Stimulated activated CD4-positive, alpha-beta T cell treated with anti-CD3 and anti-CD28 coated beads, Interleukin-2, amount 100 ng/mL, for 48 hours (primary cell): ENCODE data around the gene HPS5.
"Not testable (repeated sequence)": the region's sequence is repeated elsewhere in the genome, so short reads cannot be mapped to it uniquely, and the experiment has no call there.

Experiments
- DNase-seq, 2 donors: peaks; one replicate each; pipeline ENCODE4 v3.0.0-alpha.2; 2020

The HPS5 gene

GRCh38 chr11:18269252-18269651, 52.7 kb downstream of the HPS5 start:
- not testable (repeated sequence) for DNase-seq

GRCh38 chr11:18267335-18268133, 54.4 kb downstream of the HPS5 start:
- DNase-seq, result not testable (repeated sequence)

- no peak for DNase-seq
These were observed 56.0 kb downstream of the HPS5 start, which contains the start of gene SAA1 for GRCh38 chr11:18265949-18266348. TSS of gene SAA1 (plus strand) at chr11:18266264. CDS start at chr11:18266888, 624 bp downstream.

- no peak for DNase-seq
These were observed 57.0 kb downstream of the HPS5 start for GRCh38 chr11:18264677-18265555.

GRCh38 chr11:18264035-18264434, 57.9 kb downstream of the HPS5 start:
- DNase-seq, result no peak

- not testable (repeated sequence) for DNase-seq
These were observed 59.1 kb downstream of the HPS5 start for GRCh38 chr11:18262681-18263350.

GRCh38 chr11:18261721-18262120, 60.2 kb downstream of the HPS5 start:
- DNase-seq, result no peak

- DNase-seq, result no peak
These were observed 62.7 kb downstream of the HPS5 start for GRCh38 chr11:18259259-18259658.

GRCh38 chr11:18254781-18255361, 67.1 kb downstream of the HPS5 start:
- no peak for DNase-seq

- DNase-seq, result no peak
These were observed 68.1 kb downstream of the HPS5 start for GRCh38 chr11:18253778-18254338.

- DNase-seq, result no peak
These were observed 68.7 kb downstream of the HPS5 start for GRCh38 chr11:18253233-18253632.

GRCh38 chr11:18248561-18248960, 73.4 kb downstream of the HPS5 start, which contains the start of gene SAA2:
TSS of gene SAA2 (minus strand) at chr11:18248668. CDS start at chr11:18248011, 657 bp downstream.
- DNase-seq, result no peak

GRCh38 chr11:18247191-18247581, 74.8 kb downstream of the HPS5 start:
- DNase-seq, result not testable (repeated sequence)

- DNase-seq, result peak in 1 of 2 donors; percentile 7
These were observed 75.4 kb downstream of the HPS5 start for GRCh38 chr11:18246379-18247190.

GRCh38 chr11:18245396-18245795, 76.5 kb downstream of the HPS5 start:
- no peak for DNase-seq

- DNase-seq, result peak; percentile 48 to 59
These were observed 78.1 kb downstream of the HPS5 start for GRCh38 chr11:18243783-18244362.

GRCh38 chr11:18239655-18240054, 82.3 kb downstream of the HPS5 start:
- no peak for DNase-seq

- no peak for DNase-seq
These were observed 85.1 kb downstream of the HPS5 start, which contains the start of gene SAA4 for GRCh38 chr11:18236664-18237356. TSS of gene SAA4 (minus strand) at chr11:18236802. CDS start at chr11:18235926, 876 bp downstream.

- no peak for DNase-seq
These were observed 86.3 kb downstream of the HPS5 start for GRCh38 chr11:18235394-18236334.
